MM.1S (cell line): ENCODE results near the gene PRKCZ.

ENCODE experiments used
- DNase-seq: peaks from one replicate; pipeline ENCODE4 v3.0.0-alpha.2; 2015
- H2AFZ ChIP-seq: fragments of 300-600 bp; sonication (generic); 2 replicates; pipeline ENCODE4 v1.6.0; 2016; ENCODE audit warnings: antibody characterized with exemption, low read length
- H3F3A ChIP-seq: fragments of 300-600 bp; sonication (generic); 2 replicates; pipeline ENCODE4 v1.6.1; 2016; ENCODE audit warnings: mild to moderate bottlenecking, antibody characterized with exemption, low read length, moderate library complexity, mixed read lengths; ENCODE audit not compliant: insufficient read depth
- H3K27ac ChIP-seq: fragments of 300-600 bp; sonication (generic); 2 replicates; pipeline ENCODE4 v1.5.1; 2016; ENCODE audit warnings: mild to moderate bottlenecking, low read length
- H3K27me3 ChIP-seq: fragments of 300-600 bp; sonication (generic); replicated peaks from 2 replicates; pipeline ENCODE4 v1.6.0; 2016; ENCODE audit warnings: low read length; ENCODE audit not compliant: insufficient read depth
- H3K36me3 ChIP-seq: fragments of 300-600 bp; sonication (generic); replicated peaks from 2 replicates; pipeline ENCODE4 v1.6.1; 2016; ENCODE audit warnings: mild to moderate bottlenecking, low read length, mixed read lengths; ENCODE audit not compliant: insufficient read depth
- H3K4me1 ChIP-seq: fragments of 300-600 bp; sonication (generic); 2 replicates; pipeline ENCODE4 v1.6.1; 2016; ENCODE audit warnings: low read length, mixed read lengths
- H3K4me2 ChIP-seq: fragments of 300-600 bp; sonication (generic); 2 replicates; pipeline ENCODE4 v1.6.0; 2016; ENCODE audit warnings: low read depth, low read length
- H3K4me3 ChIP-seq: fragments of 300-600 bp; sonication (generic); 2 replicates; pipeline ENCODE4 v1.5.1; 2016; ENCODE audit warnings: low read length, mixed read lengths
- H3K79me2 ChIP-seq: fragments of 300-600 bp; sonication (generic); 2 replicates; pipeline ENCODE4 v1.6.1; 2016; ENCODE audit warnings: mixed run types, low read length, mixed read lengths
- H3K9ac ChIP-seq: fragments of 300-600 bp; sonication (generic); 2 replicates; pipeline ENCODE4 v1.6.1; 2016; ENCODE audit warnings: low read length, mixed read lengths
- H3K9me2 ChIP-seq: fragments of 300-600 bp; sonication (generic); replicated peaks from 2 replicates; pipeline ENCODE4 v1.6.1; 2016; ENCODE audit warnings: mild to moderate bottlenecking, low read length, mixed read lengths; ENCODE audit not compliant: insufficient read depth
- H3K9me3 ChIP-seq: fragments of 300-600 bp; sonication (generic); replicated peaks from 2 replicates; pipeline ENCODE4 v1.6.1; 2016; ENCODE audit warnings: mild to moderate bottlenecking, low read length, mixed read lengths; ENCODE audit not compliant: insufficient read depth
- H4K20me1 ChIP-seq: fragments of 300-600 bp; sonication (generic); 2 replicates; pipeline ENCODE4 v1.6.1; 2016; ENCODE audit warnings: mild to moderate bottlenecking, low read length, moderate library complexity, mixed read lengths; ENCODE audit not compliant: insufficient read depth
- EZH2 ChIP-seq: fragments of 300-600 bp; sonication (generic); optimal IDR thresholded peaks from 2 replicates; pipeline ENCODE3; 2017; ENCODE audit warnings: low read depth, mild to moderate bottlenecking, antibody characterized with exemption, low read length, mixed read lengths
- EZH2phosphoT487 ChIP-seq: fragments of 300-600 bp; sonication (generic); IDR thresholded peaks from 2 replicates; pipeline ENCODE4 v1.6.1; 2018; ENCODE audit warnings: antibody characterized with exemption, low read length
- TF ChIP-seq, protein P1 (sequence below): fragments of 300-600 bp; sonication (generic); IDR thresholded peaks from 2 replicates; pipeline ENCODE4 v1.5.1; 2016; ENCODE audit warnings: antibody characterized with exemption, low read length, mixed read lengths

Gene PRKCZ

GRCh38 chr1:2103266-2103900 lies 53.2 kb downstream of the PRKCZ start:
- Histone ChIP-seq H3F3A (no peaks in the 10 kb centered on the region), H4K20me1 (no peaks in the 10 kb centered on the region), H3K79me2 (no peaks in the 10 kb centered on the region), H3K4me2 (no peak overlapping the region), H3K27me3 (peaks cover 92% of the 10 kb centered on the region), H3K27ac (no peak overlapping the region), H2AFZ (no peak overlapping the region), H3K4me3 (no peak overlapping the region), H3K9me3 (no peaks in the 10 kb centered on the region), H3K4me1 (no peaks in the 10 kb centered on the region), H3K9me2 (no peaks in the 10 kb centered on the region), H3K9ac (no peak overlapping the region), H3K36me3 (no peaks in the 10 kb centered on the region)
- DNase-seq, result no peak
- TF ChIP-seq EZH2phosphoT487 (no peak), EZH2 (no peak)
- TF ChIP-seq, protein P1, sequence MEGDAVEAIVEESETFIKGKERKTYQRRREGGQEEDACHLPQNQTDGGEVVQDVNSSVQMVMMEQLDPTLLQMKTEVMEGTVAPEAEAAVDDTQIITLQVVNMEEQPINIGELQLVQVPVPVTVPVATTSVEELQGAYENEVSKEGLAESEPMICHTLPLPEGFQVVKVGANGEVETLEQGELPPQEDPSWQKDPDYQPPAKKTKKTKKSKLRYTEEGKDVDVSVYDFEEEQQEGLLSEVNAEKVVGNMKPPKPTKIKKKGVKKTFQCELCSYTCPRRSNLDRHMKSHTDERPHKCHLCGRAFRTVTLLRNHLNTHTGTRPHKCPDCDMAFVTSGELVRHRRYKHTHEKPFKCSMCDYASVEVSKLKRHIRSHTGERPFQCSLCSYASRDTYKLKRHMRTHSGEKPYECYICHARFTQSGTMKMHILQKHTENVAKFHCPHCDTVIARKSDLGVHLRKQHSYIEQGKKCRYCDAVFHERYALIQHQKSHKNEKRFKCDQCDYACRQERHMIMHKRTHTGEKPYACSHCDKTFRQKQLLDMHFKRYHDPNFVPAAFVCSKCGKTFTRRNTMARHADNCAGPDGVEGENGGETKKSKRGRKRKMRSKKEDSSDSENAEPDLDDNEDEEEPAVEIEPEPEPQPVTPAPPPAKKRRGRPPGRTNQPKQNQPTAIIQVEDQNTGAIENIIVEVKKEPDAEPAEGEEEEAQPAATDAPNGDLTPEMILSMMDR, result no peak

DNA sequence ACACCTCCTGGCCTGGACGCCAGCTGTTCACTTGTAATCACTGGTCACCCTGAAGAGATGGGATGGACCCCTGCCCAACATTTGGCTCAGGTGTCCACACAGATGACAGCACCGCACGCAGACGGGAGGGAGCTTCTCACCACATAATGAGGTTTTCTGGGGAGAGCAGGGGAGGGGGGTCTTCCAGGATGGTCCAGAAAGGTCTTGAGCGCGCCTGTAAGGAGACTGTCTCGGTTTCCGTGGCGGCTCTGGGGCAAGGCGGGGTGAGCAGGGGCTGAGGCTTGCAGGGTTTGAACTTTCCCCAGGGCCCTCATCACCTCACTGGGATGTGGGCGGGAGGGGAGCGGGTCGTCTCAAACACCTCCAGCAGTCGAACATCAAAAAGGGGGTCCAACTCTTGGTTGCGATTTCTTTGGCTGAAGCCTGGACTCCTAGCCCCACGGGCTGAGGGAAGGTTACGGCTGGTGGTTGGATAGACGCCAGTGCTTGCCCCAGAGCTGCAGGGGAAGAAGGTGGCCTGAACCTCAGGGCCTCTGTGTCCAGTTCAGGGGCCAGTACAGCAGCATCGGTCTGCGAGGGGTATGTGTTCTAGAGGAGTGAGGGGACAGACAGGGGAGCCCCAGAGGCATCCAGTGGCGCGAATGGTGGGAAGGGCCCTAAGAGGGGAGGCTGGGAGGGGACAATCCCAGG lies 53.8 kb downstream of the PRKCZ start:
- Histone ChIP-seq H4K20me1 (no peaks in the 10 kb centered on the region), H3K9ac (no peak overlapping the region), H3K4me1 (no peaks in the 10 kb centered on the region), H3K27me3 (peaks cover 91% of the 10 kb centered on the region), H3K4me3 (no peak overlapping the region), H3K27ac (no peak overlapping the region), H3K4me2 (no peak overlapping the region), H3K9me3 (no peaks in the 10 kb centered on the region), H2AFZ (no peak overlapping the region), H3K9me2 (no peaks in the 10 kb centered on the region), H3F3A (no peaks in the 10 kb centered on the region), H3K79me2 (no peaks in the 10 kb centered on the region), H3K36me3 (no peaks in the 10 kb centered on the region)
- TF ChIP-seq EZH2 (no peak), EZH2phosphoT487 (no peak)
- TF ChIP-seq, protein P1, result no peak
- DNase-seq, result no peak

GRCh38 chr1:2104621-2105427 lies 54.6 kb downstream of the PRKCZ start:
- H3K27ac ChIP-seq, result no peak overlapping the region
- no peak for DNase-seq
- H3K4me3 ChIP-seq, result no peak overlapping the region

More at GRCh38 chr1:2104621-2105427, 54.6 kb downstream of the PRKCZ start:
- Histone ChIP-seq H3K27me3 (peaks cover 93% of the 10 kb centered on the region), H2AFZ (no peak overlapping the region), H4K20me1 (no peaks in the 10 kb centered on the region), H3F3A (no peaks in the 10 kb centered on the region), H3K9me2 (no peaks in the 10 kb centered on the region), H3K4me2 (no peak overlapping the region), H3K9ac (no peak overlapping the region), H3K9me3 (no peaks in the 10 kb centered on the region), H3K4me1 (no peaks in the 10 kb centered on the region), H3K79me2 (no peaks in the 10 kb centered on the region), H3K36me3 (no peaks in the 10 kb centered on the region)
- TF ChIP-seq EZH2phosphoT487, result no peak
- no peak for TF ChIP-seq EZH2
- TF ChIP-seq, protein P1, result no peak
